GM08714 (cell line): ENCODE results near the gene OR1L8.
"Not testable (repeated sequence)": the region's sequence is repeated elsewhere in the genome, so short reads cannot be mapped to it uniquely, and the experiment has no call there.

Experiments used
- H3K4me3 ChIP-seq: fragments of 200-500 bp; sonication (Bioruptor generic); 2 replicates; pipeline ENCODE4 v1.5.1; 2014; ENCODE audit warnings: mild to moderate bottlenecking, low read length, inconsistent platforms
- ZNF274 ChIP-seq: IDR thresholded peaks from 2 replicates; pipeline ENCODE4 v1.6.1; 2012; ENCODE audit warnings: mild to moderate bottlenecking, low read depth, low read length

OR1L8 gene, protein sequence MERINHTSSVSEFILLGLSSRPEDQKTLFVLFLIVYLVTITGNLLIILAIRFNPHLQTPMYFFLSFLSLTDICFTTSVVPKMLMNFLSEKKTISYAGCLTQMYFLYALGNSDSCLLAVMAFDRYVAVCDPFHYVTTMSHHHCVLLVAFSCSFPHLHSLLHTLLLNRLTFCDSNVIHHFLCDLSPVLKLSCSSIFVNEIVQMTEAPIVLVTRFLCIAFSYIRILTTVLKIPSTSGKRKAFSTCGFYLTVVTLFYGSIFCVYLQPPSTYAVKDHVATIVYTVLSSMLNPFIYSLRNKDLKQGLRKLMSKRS

DNA sequence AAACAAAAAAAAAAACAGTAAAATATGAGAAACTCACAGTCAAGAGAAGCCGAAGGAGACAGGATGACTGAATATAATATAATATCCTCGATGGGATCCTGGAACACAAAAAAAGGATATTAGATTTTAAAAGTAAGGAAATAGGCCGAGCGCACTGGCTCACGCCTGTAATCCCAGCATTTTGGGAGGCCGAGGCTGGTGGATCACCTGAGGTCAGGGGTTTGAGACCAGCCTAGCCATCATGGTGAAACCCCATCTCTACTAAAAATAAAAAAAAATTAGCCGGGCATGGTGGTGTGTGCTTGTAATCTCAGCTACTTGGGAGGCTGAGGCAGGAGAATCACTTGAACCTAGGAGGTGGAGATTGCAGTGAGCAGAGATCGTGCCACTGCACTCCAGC is at the start of gene OR1L8:
Gene OR1L8 (minus strand): TSS at position 101 of the 400 bp plus-strand sequence. CDS start 14,907 bp downstream, outside the sequence.
- not testable (repeated sequence) for H3K4me3 ChIP-seq

DNA sequence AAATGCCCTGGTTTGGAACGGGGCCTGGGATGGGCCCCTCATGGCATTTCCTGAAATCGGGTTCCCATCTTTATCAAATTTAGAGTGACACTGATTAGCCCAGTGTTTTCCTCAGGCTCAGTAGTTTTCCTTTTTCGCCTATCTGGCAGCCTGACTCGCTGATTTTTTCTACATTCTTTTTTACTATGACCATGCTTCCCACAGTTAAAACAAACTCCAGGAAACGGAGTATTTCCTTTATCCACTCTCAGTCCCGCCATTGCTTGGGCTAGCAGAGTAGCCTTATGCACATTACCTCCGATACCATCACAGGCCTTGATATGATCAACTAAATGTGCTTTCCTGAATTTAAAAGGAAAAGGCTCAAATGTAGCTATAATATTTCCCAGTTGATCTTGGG is 36.8 kb upstream of the OR1L8 start:
- no peak overlapping the region for H3K4me3 ChIP-seq
- no peak for TF ChIP-seq ZNF274

DNA sequence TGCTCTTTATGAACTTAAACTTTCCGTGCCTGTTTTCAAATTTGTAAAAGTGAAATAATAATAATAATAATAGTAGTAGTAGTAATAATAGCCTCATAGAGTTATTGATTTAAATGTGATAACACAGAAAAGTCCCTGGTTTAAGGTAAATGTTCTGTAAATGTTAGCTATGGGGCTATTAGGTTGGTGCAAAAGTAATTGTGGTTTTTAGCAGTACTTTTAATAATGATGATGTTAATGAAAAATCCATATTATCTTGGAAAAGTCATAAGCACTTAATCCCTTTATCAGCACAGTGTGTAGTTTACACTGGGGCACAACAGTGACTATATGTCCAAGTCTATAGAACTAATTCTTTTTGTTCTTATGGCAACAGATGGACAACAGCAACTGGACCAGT is 31.2 kb upstream of the OR1L8 start, which contains the start of gene OR1Q1:
Gene OR1Q1 (plus strand): TSS at position 377 of the 400 bp plus-strand sequence. CDS start 0 bp downstream, at position 377.
- no peak for TF ChIP-seq ZNF274
- H3K4me3 ChIP-seq, result no peak within 1 kb of the TSS

DNA sequence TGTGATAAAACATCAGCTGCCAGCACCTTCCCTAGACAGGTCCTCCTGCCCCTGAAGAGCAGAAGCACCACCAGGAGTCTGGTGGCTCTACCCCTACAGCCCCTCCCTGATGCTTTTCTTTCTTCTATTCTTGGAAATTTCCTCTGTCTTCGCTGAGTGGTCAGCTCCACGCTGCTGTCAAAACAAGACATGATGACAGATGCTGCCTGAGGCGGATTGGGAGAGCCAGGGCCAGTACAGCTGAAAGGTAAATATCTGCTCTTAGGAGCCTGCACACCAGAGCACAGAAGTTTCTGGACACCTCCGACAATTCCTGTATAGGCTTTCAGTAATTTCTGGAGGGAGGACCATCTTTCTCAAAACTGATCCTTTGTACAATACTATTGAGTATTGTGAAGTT is 26.6 kb upstream of the OR1L8 start:
- no peak overlapping the region for H3K4me3 ChIP-seq
- no peak for TF ChIP-seq ZNF274

DNA sequence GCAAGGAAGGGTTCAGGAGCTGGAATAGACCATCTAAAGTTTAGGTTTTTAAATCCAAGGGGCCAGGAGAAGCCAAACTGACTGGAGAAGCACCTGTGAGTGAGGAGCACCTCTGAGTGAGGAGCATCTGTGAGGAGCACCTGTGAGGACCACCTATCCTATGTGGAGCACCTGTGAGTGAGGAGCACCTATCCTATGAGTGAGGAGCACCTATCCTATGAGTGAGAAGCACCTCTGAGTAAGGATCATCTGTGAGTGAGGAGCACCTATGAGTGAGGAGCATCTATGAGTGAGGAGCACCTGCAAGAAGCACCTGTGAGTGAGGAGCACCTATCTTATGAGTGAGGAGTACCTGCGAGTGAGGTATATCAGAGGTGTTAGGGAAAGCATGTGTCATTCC is 23.4 kb upstream of the OR1L8 start:
- H3K4me3 ChIP-seq, result no peak overlapping the region
- TF ChIP-seq ZNF274, result no peak

DNA sequence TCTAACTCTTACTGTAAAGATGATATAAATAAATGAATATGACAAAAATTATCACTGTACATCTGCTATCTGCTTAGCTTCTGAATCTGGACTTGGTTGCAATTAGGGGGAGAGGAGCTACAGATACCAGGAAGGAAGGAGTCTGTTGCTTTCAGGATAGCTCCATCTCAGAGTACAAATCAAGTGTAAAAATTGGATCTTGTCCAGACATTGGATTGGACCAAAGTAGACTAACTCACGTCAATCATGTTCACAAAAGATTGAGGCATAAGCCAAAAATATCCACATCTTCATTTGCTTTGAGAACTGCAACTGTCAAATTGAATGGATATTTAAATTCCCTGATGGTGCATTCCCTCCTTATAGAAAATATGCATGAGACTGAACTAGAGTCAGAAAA is 22.5 kb upstream of the OR1L8 start:
- no peak for TF ChIP-seq ZNF274
- H3K4me3 ChIP-seq, result no peak overlapping the region

DNA sequence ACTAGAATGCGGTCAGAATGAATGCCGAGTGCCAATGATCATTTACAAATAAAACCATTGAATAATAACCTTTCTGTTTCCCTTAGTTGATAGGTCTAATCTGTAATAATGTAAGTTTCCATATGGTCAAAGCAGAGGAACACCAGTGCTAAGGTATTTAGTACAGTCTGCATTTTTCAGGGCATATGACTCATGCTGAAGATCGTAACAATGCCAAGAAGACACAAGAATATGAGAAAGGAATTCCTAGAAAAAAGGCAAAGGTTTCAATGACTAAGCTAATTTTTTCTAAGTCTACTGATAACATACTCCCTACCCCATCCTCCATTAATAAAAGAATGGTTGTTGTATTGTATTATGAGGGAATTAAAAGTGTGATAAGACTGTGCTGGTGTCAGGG is 2.8 kb downstream of the OR1L8 start:
- H3K4me3 ChIP-seq, result no peak overlapping the region
- TF ChIP-seq ZNF274, result no peak

DNA sequence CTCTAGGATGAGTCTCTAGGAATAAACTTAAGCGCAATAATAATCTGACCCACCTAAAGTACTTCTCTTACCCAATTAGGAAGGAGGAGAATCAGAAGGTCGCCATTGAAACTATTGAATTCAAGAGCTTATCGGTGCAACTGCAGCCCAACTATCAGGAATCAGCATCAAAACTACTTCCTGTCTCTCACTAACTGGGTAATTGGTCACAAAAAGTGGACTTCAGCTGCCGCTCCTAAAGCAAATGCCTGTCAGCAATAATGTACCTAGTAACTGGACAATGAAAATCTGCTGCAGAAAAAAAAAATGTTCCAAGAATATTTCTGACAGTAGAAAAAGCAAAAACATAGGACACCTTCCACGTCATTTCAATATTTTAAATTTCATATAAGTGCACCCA is 3.3 kb downstream of the OR1L8 start:
- H3K4me3 ChIP-seq, result no peak overlapping the region
- TF ChIP-seq ZNF274, result no peak

DNA sequence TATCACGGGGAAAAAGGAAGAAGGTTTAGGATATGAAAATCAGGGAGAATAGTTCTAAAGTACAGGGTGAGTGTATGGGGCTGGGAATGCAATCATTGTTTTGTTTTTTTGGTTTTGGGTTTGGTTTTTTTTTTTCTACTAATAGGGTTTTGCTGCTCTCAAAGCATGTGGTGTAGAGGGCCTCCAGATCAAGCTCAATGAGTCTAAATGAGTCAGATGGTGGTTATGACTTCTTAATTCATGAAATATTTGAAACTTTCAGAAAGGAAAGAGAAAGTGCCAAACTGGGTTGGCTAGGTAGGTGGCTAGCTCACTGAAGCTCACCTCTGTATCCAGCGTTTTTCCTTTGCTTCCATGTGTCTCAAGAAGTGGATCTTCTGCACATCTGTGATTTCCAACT is 10.7 kb downstream of the OR1L8 start:
- no peak overlapping the region for H3K4me3 ChIP-seq
- TF ChIP-seq ZNF274, result no peak

DNA sequence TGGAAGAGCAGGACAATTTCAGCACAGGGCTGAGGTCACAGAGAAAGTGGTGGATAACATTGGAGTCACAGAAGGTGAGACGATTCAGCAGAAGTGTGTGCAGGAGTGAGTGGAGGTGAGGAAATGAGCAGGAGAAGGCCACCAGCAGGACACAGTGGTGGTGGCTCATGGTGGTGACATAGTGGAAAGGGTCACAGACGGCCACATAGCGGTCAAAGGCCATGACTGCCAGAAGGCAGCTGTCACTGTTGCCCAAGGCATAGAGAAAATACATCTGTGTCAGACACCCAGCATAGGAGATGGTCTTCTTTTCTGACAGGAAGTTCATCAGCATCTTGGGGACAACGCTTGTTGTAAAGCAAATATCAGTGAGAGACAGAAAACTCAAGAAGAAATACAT is 15.3 kb downstream of the OR1L8 start:
- H3K4me3 ChIP-seq, result no peak overlapping the region
- no peak for TF ChIP-seq ZNF274

DNA sequence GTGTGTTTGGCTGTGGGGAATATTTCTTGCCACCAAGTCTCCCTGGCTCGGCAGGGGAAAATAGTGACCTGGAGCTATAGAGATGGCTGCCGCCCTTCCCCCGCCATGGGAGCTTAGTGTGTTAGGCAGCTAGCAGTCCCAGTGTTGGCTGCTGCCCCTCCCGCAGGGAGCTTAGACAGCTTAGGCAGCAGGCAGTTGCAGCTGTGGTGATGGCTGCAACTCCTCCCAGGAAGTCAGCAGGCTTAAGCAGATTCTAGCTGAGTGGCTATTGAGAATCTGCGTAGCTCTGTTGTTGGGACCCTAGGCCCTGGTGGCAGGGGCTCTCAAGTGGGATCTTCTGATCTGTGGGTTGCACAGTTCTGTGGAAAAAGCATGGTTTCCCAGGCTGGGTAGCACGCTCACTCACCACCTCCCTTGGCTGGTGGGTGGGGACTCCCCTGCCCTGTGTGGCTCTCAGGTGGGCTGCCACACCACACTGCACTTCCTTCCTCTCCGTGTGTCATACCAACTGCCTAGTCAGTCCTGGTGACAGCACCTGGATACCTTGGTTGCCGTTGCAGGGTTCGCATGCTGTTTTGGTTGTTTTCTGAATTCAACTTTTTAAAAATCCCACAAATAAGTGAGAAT is 20.9 kb downstream of the OR1L8 start:
- TF ChIP-seq ZNF274, result no peak
- no peak overlapping the region for H3K4me3 ChIP-seq

DNA sequence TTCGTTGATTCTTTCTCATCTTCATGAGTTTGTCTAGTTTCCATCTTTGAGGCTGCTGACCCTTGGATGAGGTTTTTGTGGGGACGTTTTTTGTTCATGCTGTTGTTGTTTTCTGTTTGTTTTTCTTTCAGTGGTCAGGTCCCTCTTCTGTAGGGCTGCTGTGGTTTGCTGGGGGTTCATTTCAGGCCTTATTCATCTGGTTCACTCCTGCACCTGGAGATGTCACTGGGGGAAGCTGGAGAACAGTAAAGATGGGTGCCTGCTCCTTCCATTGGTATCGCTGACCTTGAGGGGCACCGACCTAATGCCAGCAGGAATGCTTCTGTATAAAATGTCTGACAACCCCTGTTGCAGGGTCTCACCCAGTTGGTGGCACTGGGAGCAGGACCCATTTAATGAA is 21.7 kb downstream of the OR1L8 start:
- no peak overlapping the region for H3K4me3 ChIP-seq
- TF ChIP-seq ZNF274, result no peak

DNA sequence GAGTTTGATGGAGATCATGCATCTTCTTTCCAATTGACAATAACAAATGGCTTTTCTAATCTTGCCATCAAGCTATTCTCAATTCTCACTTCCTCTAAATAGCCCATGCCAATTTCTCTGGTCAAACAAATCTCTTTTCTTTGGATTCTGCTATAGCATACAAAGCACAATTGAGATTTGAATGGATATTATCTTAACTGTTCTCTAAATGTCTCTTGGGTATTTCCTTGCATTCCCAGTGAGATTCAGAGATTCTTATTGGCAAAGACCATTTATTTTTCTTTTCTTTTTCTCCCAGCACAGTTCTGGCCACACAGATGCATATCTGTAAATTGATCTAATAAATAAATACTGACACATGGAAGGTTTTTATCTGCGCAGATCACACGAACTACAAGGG is 30.4 kb downstream of the OR1L8 start, which contains the start of gene OR1N2:
Gene OR1N2 (plus strand): TSS at position 301 of the 400 bp plus-strand sequence. CDS start 100 bp downstream, outside the sequence.
- no peak within 1 kb of the TSS for H3K4me3 ChIP-seq
- TF ChIP-seq ZNF274, result no peak

DNA sequence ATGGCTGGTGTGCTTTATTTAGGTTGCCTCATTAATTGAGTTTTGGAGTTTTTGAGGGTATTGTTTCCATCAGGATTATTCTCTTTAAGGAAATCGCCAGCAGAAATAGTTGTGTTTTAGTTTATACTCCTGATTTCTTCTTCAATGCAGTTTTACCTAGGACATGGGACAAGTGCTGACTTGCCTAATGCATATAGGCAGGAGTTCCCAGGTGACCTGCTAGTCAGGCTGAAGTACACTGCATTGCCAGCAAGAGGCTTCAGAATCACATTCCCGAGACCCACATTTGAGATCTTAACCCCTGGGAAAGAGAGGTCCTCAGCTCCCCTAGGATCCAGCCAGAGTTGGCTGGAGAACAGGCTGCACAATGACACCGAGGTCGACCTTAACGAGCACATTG is 31.8 kb downstream of the OR1L8 start:
- H3K4me3 ChIP-seq, result no peak overlapping the region
- TF ChIP-seq ZNF274, result no peak

DNA sequence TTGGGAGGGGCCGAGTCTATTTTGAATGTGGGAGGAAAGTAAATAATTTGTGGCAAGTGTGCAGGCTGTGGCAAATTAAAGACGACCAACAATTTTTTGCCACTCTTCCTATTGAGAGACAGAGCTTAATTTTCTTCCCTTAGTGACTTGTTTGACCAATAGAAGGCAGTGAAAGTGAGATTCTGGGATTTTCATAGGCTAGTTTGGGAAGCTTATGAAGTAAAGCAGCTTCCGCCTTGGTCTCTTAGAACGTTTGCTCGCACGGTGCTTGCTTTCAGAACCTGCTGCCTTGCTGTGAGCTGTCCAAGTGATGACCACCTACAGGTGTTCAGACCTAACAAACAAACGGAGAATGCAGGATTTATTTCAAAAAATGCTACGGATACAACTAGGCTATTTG is 37.0 kb downstream of the OR1L8 start:
- no peak overlapping the region for H3K4me3 ChIP-seq
- no peak for TF ChIP-seq ZNF274
